ENCODE data around the gene SLC39A11. TPM values are rescaled to one million over a fixed set of nuclear protein-coding genes. Genes with fewer than 3 reads are reported as not detected.

SLC39A11 gene
- total RNA-seq, 1 experiment from 2014 or later: 15.2 TPM

DNA sequence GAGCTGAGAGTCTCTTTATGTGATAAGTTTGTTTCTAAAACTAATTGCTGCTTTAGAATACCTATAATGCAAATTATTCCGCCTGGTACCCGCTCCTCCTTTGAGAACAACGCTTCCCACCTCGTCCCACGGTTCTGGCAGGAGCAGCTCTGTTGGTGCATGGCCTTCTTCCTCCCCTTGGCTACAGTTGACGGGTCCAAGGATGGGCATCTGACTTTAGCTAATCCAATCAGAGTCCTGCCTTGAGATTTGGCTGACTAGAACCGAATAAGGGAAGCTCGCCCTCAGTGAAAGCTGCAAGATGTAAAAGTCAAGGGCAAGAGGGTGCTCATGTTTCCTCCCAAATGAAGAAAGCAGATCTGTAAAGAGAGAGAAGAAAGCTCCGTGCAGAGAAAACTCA is 481.3 kb downstream of the SLC39A11 start:
- Histone ChIP-seq H3K9me3 (ENCODE audit: control insufficient read depth, low read depth, low read length) (no peaks in the 10 kb centered on the region), H4K20me1 (ENCODE audit: control insufficient read depth, insufficient read depth, insufficient read length) (no peaks in the 10 kb centered on the region), H3K27me3 (ENCODE audit: insufficient read depth, low read length) (no peaks in the 10 kb centered on the region), H3K79me2 (ENCODE audit: insufficient read depth, low read length) (no peaks in the 10 kb centered on the region), H3K18ac (ENCODE audit: insufficient read length, low read depth, low read length) (no peak overlapping the region), H2BK5ac (ENCODE audit: insufficient read length, low read length) (no peak overlapping the region), H3K4ac (ENCODE audit: low read depth, low read length) (no peak overlapping the region), H3T11ph (ENCODE audit: low read length) (no peak overlapping the region), H2BK20ac (ENCODE audit: low read depth, low read length, poor library complexity, severe bottlenecking) (no peak overlapping the region), H3K14ac (ENCODE audit: insufficient read depth, low read length) (no peak overlapping the region), H3K27ac (ENCODE audit: insufficient read length, low read depth, low read length) (no peak overlapping the region), H3K4me1 (ENCODE audit: insufficient read depth, low read length) (0 out of 2 replicates have a peak, but pooled peaks cover 5% of the 10 kb centered on the region), H3K23ac (ENCODE audit: insufficient read length, low read depth, low read length) (no peak overlapping the region), H3K4me2 (ENCODE audit: insufficient read depth, insufficient read length, low read length) (no peak overlapping the region), H4K5ac (ENCODE audit: insufficient read length, low read depth, low read length) (no peak overlapping the region), H3K56ac (ENCODE audit: insufficient read length, low read depth, low read length) (no peak overlapping the region), H4K8ac (replicated peaks; ENCODE audit: insufficient read length, low read depth, low read length) (no peak overlapping the region), H2BK12ac (ENCODE audit: insufficient read length, low read depth, low read length) (no peak overlapping the region), H2BK15ac (ENCODE audit: low read depth, low read length) (no peak overlapping the region), H2AK5ac (ENCODE audit: insufficient read length, low read length) (no peak overlapping the region), H4K91ac (ENCODE audit: insufficient read length, low read depth, low read length) (no peak overlapping the region), H2BK120ac (ENCODE audit: low read depth, low read length, poor library complexity, severe bottlenecking) (no peak overlapping the region), H3K9ac (ENCODE audit: extremely low read depth, insufficient read length, low read length) (no peak overlapping the region), H3K79me1 (ENCODE audit: insufficient read depth, low read depth, low read length, poor library complexity, severe bottlenecking) (no peaks in the 10 kb centered on the region), H2AFZ (ENCODE audit: low read length) (no peak overlapping the region), H3K23me2 (ENCODE audit: insufficient read length, low read depth, low read length, poor library complexity, severe bottlenecking) (no peaks in the 10 kb centered on the region)
- H3K36me3 Mint-ChIP-seq (ENCODE audit: insufficient read depth in 1 of 3, low read depth in 3 of 3): no peaks in the 10 kb centered on the region; a peak in 1 of 7 replicates
- H3K27ac Mint-ChIP-seq: no peak overlapping the region
- H3K4me3 Mint-ChIP-seq: no peak overlapping the region
- DNase-seq: no peak
- H3K9me3 Mint-ChIP-seq: peaks cover 0 to 4% of the 10 kb centered on the region in 2 experiments; a peak in 2 of 5 replicates
- H3K27me3 Mint-ChIP-seq (ENCODE audit: low read depth): peaks cover 45% of the 10 kb centered on the region
- peaks cover 21 to 23% of the 10 kb centered on the region in 2 experiments for H3K4me1 Mint-ChIP-seq
- WGBS (ENCODE audit: extremely low coverage, insufficient read length, low lambda C conversion rate): no CpG with 5 or more reads among the region's 9 CpGs
- TF ChIP-seq, protein P1, sequence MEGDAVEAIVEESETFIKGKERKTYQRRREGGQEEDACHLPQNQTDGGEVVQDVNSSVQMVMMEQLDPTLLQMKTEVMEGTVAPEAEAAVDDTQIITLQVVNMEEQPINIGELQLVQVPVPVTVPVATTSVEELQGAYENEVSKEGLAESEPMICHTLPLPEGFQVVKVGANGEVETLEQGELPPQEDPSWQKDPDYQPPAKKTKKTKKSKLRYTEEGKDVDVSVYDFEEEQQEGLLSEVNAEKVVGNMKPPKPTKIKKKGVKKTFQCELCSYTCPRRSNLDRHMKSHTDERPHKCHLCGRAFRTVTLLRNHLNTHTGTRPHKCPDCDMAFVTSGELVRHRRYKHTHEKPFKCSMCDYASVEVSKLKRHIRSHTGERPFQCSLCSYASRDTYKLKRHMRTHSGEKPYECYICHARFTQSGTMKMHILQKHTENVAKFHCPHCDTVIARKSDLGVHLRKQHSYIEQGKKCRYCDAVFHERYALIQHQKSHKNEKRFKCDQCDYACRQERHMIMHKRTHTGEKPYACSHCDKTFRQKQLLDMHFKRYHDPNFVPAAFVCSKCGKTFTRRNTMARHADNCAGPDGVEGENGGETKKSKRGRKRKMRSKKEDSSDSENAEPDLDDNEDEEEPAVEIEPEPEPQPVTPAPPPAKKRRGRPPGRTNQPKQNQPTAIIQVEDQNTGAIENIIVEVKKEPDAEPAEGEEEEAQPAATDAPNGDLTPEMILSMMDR (conservative IDR thresholded peaks at IDR 0.05): no peak
